CD4-positive, alpha-beta T cell treated with Interleukin-21 for 1 hour (primary cell): ENCODE measurements around the gene FAM107A.

ENCODE experiments used
- DNase-seq: peaks from one replicate; pipeline ENCODE4 v3.0.0-alpha.2; 2020

Gene FAM107A, protein sequence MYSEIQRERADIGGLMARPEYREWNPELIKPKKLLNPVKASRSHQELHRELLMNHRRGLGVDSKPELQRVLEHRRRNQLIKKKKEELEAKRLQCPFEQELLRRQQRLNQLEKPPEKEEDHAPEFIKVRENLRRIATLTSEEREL

GRCh38 chr3:58577269-58577821 is at the start of gene FAM107A:
Gene FAM107A (minus strand): TSS chr3:58577391. CDS start chr3:58569860, 7,531 bp downstream.
- no peak for DNase-seq

- DNase-seq: no peak
Observed at GRCh38 chr3:58625196-58625824, 48.1 kb upstream of the FAM107A start.

DNA sequence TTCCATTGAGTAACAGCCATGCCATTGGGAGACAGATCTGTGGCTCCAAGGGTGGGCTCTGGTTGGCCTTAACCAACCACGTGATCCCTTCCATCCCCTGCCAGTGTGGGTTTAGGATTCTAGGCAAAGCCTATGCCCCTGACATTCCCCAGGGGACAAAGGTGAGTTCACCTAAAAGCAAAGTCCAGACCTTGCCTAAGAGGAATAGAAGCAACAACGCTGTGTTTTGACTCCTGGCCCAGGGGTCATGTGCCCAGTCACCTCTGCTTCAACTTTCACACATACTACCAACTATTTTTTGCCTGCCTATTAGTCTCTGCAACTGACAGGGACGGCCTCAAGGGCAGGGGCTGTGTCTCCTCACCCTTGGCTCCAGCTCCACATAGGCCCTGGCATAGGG is 47.4 kb upstream of the FAM107A start:
- no peak for DNase-seq

DNA sequence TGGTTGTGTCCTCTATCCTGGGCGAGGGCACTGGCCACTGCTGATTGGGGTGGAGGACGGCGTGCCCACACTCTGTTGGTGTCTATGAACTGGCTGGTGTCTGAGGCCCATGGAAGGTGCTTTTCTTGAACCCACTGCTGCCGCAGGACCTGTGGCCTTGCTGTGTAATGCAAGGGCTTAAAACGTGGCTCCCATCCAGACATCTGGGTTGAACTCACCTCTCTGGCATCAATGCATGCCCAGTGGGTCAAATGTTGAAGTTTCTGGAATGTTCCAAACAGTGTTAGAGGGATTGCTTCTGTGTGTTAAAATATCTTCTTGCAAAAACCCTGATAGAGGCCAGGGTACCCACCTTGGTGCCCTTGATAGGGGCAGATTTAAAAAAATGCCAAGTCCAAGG is 46.8 kb upstream of the FAM107A start:
- DNase-seq: no peak

GRCh38 chr3:58623478-58623877 is 46.3 kb upstream of the FAM107A start:
- no peak for DNase-seq

- no peak for DNase-seq
Observed at GRCh38 chr3:58622892-58623291, 45.7 kb upstream of the FAM107A start.

DNA sequence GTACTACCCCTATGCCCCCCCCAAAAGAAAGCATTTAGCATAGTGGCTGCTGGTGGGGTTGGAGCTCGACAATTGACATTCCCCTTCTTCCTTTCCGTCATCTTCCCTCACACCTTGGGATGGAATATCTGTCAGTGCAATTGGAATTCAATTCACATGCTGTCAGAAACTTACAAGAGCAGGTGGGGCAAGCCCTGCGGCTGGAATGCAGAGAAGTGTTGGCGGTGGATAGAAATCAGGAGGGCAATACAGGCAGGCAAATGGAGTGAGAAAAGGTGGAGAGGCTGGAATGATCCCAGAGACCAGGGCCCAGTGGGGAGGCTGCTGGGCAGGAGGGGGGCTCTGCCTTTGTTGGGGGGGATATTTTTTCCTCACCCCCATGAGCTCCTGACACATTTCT is 45.2 kb upstream of the FAM107A start:
- no peak for DNase-seq

DNA sequence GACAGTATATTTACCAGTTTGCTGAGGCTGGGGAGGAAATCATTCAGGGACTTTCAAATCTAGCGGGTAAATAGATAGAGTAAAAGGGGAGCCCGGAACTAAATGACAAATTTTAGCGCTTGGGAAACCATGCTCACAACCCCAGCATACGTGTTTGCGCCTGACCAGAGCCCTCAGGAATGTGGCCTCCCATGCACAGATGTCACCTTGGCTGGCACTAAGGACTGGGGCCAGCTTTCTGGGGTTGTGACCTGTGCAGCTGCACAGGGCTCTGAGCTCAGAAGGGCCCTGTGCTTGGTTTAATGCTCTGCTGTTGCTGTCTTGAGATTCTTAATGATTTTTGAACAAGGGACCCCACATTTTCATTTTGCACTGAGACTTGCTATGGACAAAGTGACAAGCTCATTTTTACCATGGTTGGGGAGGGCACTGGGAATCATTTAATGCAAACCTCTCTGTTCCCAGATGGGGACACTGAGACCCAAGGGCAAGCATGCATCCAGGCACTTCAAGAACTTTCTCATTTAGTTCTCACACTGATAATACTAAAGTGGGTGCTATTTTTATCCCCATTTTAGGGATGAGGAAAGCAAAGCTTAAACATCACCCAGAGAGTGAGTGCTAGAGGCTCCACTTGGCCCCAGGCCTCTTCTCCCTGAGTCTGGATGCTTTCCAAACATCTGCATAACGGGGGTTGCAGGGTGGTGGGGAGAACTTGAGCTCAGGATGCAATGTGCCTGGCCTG is 44.1 kb upstream of the FAM107A start:
- DNase-seq: no peak

DNA sequence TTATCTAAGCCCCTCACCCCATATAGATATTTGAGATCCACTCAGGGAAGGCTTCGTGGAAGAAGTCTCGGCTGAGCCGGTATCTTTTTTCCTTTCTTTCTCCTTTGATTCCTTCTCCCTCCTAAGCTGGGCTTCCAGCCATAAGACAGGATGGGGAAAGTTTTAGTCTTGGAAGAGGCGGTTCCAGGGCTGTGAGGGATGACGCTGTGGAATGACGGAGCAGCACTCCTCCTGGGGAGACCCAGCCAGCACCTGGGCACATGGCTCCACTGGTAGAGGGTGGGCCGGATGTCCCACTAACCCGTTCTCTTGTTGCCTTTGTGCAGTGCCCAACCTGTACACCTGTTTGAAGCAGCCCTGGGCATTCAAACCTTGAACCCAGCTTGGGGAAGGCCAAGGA is 43.2 kb upstream of the FAM107A start:
- DNase-seq: no peak

DNA sequence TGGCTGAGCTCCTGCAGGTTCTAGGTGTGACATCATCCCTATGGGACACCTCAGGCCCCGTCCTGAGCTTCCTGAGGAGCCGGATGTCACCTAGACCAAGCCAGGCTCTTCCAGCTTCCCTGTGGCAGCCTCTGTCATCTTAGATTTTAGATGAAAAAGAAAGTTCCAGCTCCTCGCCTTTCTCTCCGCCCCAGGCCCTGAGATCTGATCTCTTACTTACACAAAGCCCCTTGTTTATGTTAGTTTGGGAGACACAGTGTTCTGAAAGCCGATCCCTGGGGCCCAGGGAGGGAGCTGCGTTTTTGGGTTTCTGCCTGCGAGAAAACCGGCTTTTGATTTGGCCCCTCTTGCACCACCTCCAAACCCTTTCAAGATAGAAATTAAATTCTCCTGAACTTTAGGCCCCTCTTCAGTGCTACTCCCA is 40.2 kb upstream of the FAM107A start:
- DNase-seq: no peak

GRCh38 chr3:58613236-58614132 is 36.3 kb upstream of the FAM107A start:
- DNase-seq: no peak

GRCh38 chr3:58612830-58613229 is 35.6 kb upstream of the FAM107A start:
- DNase-seq: no peak

- no peak for DNase-seq
Observed at GRCh38 chr3:58609990-58610389, 32.8 kb upstream of the FAM107A start.

GRCh38 chr3:58608648-58609047 is 31.5 kb upstream of the FAM107A start:
- no peak for DNase-seq

GRCh38 chr3:58607816-58608215 is 30.6 kb upstream of the FAM107A start:
- no peak for DNase-seq

DNA sequence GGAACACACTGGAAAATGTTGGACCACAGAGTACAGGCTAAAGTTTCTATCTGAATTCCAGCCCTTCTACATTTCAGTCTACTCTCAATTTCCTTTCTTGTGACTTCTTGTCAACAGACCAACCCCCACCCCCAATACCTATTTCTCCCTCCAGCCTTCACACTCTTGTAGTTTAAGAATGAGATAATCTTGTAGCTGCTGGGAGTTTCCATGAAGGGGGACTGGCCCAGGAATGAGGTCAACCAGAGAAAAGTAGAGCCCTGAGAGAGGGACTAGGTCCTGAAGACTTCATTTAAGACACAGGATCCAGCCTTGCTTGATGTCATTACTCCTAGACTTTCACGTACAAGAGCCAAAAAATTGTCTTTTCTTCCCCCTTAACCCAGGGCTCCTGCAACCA is 29.5 kb upstream of the FAM107A start:
- no peak for DNase-seq

DNA sequence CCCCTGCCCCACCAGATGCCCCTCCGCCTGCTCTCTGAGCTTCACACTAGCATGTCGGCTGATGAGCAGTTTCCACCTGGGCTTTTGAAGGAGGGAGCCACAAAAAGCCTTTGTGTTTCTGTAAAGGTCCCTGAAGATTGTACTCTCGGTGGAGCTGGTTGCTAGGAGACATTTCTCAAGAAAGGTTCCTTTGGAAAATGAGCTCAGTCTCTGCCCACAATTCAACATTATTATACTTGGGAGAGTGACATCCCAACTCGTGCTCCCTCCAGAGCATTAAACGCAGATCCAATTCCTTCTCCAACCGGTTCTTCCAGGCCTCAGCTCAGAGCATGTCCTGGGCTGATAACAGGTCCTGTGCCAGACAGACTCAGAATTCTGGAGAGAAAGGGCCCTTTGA is 26.8 kb upstream of the FAM107A start:
- no peak for DNase-seq

DNA sequence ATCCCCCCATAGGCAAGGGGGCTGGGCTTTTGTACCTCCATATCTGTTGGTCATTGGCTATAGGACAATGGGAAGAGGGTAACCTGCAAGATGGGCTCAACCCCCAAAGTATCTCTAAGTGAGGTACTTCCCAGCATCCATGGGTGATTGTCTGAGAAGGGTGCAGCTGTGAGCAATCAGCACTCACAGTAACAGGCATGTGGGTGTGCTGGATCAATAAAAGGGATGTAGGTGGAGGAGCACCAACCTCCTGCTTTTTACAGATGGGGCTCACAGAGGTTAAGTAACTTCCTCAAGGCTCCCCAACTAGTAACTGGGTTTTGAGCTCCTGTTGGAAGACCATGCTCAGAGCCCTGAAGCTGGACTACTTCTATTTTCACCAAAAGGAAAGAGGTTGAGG is 26.4 kb upstream of the FAM107A start:
- no peak for DNase-seq

GRCh38 chr3:58597770-58598310 is 20.6 kb upstream of the FAM107A start:
- DNase-seq: no peak

GRCh38 chr3:58596834-58597518 is 19.8 kb upstream of the FAM107A start:
- DNase-seq: no peak

DNA sequence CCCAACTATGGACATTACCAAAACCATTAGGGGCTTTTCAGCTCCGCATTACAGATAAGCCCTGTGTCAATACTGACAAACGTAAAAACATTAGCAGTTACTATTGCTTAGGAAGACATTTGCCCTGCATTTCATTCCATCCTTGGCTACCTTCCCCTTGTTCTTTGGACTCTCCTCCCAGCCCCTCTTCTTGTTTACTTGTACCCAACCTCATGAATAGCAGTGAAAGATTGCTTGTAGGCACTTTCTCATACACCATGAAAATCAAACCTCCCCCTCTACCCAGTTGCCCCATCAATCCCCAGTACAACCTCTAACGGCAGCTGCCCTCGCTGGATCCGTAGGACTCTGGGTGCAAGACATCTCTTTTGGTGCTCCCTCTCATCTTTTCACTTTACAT is 16.9 kb upstream of the FAM107A start:
- no peak for DNase-seq
